H4 (cell line): ENCODE measurements around the gene MCM7. TPM values are rescaled to one million over a fixed set of nuclear protein-coding genes. Genes with fewer than 3 reads are reported as not detected.
A peak's percentile ranks its signal among the peaks of the same experiment; 100 is the strongest.

Experiments
- DNase-seq: peaks from one replicate; pipeline ENCODE4 v3.0.0-alpha.2; 2015; ENCODE audit warnings: low spot score
- total RNA-seq: library from RNA; depleted of rRNA; stranded (reverse); fragments of >200 nt; shearing (Covaris generic); gene quantifications from 2 replicates; pipeline ENCODE4 v1.2.3, GENCODE V29; 2014

Gene MCM7
- total RNA-seq, 1 experiment from 2014 or later: 258 TPM

DNA sequence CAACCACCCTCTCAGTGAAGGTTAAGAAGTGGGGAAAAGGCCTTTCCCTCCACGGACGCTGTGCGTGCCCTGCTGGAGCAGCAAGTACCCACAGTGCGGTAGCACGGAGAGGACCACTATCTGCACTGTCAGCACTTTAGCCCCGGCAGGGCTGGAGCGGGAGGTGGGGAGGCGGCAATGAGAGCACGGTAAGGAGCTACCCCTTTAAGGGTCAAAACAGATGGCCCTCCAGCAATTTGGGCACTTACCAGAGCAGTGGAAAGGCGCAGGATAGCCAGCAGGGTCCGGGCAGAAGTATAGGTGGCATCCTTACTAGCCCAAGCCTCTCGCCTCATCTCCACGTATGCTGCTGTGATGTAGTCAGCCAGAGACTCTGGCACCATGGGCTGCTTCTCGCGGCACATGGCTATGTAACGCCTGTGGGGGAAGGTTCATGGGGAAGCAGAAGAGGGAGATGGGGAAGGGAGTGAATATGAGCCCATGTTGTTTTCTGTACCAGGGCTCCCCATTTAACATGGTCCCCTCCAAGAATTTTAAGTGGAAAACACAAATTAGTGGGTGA is 7.2 kb downstream of the MCM7 start:
- no peak for DNase-seq

DNA sequence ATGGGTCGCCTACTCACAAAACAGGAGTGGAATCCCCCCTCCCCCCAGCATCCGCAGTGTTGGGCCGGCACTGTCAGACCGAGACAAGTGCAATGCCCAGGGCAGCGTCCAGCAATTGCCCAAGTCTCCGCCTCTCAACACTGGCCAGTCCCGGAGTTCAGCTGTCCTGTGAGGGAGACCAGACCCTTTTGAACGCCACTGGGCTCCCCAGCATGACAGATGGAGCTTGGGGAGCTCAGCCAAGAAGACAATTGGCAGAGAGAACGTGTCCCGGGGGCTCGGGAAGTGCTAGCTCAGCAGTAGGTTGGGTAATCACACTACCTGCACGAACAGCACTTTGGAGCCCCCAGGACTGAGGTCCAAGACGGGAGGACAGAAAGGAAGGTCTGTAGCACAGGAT is 7.7 kb downstream of the MCM7 start:
- DNase-seq: no peak

DNA sequence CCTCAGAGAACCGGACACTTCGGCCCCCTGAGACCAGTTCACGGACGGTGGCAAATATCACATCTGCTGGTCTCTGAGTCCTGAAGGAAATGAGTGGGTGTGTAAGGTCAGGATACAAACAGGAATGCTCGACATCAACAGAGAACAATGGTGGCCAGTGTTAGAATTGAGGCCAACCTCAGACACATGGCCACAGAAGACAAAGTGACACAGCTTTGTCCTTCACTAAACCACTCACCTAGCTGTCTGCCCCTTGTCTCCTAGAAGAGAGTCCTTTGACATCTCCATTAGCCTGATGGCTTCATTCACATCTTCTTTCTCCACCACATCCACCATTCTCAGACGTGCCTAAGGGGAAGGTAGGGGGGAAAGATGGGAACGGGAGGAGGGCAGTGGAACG is 8.1 kb downstream of the MCM7 start:
- no peak for DNase-seq

DNA sequence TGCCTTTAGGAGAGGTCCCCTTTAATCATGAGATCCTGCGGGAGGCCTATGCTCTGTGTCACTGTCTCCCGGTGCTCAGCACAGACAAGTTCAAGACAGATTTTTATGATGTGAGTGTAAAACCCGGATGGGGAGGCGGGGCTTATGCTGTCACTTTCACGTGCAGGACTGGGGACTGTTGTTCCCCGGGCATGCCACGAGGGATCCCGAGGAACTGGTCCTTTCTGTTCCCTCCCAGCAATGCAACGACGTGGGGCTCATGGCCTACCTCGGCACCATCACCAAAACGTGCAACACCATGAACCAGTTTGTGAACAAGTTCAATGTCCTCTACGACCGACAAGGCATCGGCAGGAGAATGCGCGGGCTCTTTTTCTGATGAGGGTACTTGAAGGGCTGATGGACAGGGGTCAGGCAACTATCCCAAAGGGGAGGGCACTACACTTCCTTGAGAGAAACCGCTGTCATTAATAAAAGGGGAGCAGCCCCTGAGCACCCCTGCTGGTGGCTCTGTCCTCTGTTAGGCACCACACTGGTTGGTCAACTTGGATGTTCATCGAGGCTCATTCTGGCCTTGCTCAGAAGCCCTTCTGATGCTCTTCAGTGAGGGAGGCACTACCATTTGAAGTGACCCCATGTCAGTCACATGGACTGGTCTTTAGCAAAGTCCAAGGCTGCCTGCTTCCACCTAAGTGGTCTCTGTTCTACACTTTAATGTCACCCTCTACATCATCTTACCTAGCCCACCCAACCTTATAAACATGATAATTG is 9.6 kb downstream of the MCM7 start:
- DNase-seq: no peak

DNA sequence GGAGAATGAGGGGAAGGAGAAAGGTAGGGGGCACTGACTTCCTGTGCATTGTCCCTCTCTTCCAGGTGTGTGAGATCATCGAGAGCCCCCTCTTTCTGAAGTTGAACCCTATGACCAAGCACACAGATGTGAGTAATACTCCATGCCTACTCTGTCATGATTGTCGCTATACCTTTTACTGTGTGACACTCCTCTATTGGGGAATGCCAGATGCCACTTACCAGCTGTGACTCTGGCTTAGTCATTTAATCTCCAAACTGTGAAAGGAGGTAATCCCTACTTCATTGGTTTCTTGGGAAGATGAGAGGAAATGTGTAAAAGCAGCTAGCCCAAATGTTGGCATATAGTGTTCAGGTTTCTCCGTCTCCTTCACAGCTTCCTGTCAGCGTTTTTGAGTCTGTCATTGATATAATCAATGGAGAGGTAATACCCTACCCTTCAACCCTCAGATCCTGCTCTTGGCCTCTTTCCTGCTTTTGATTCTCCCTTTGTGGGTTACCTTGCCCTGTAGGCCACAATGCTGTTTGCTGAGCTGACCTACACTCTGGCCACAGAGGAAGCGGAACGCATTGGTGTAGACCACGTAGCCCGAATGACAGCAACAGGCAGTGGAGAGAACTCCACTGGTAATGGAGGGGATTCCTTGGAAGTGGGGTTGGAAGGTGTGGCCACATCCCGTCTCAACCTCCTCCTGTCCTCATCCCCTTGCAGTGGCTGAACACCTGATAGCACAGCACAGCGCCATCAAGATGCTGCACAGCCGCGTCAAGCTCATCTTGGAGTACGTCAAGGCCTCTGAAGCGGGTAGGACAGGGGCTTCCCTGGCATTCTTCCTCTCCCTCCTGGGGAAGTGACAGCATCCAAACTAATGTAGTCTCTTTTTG is 10.4 kb downstream of the MCM7 start:
- no peak for DNase-seq

DNA sequence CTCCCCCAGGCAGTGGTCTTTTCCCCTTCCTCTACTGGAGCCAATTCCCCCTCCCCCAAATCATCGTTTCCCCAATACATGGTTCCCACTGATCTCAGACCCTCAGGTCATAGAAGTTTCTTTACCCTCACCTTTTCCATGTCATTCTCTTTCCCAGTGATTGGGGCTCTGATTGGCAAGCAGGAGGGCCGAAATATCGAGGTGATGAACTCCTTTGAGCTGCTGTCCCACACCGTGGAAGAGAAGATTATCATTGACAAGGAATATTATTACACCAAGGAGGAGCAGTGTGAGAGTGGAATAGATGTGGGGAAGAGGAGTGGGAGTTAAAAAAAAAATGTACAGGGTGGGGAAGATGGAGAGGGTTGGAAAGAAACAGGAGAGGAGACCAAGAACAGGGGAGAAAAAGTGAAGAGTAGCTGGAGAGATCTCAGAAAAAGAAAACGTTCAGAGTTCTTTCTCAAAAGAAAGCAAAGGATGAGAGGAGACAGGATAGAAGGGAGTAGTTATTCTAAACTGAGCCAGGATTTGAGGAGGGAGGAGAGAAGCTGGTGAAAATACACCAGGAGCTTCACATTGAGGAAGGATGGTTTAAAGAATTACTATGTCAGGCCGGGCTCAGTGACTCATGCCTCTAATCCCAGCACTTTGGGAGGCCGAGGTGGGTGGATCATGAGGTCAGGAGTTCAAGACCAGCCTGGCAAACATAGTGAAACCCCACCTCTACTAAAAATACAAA is 11.6 kb downstream of the MCM7 start:
- no peak for DNase-seq

DNA sequence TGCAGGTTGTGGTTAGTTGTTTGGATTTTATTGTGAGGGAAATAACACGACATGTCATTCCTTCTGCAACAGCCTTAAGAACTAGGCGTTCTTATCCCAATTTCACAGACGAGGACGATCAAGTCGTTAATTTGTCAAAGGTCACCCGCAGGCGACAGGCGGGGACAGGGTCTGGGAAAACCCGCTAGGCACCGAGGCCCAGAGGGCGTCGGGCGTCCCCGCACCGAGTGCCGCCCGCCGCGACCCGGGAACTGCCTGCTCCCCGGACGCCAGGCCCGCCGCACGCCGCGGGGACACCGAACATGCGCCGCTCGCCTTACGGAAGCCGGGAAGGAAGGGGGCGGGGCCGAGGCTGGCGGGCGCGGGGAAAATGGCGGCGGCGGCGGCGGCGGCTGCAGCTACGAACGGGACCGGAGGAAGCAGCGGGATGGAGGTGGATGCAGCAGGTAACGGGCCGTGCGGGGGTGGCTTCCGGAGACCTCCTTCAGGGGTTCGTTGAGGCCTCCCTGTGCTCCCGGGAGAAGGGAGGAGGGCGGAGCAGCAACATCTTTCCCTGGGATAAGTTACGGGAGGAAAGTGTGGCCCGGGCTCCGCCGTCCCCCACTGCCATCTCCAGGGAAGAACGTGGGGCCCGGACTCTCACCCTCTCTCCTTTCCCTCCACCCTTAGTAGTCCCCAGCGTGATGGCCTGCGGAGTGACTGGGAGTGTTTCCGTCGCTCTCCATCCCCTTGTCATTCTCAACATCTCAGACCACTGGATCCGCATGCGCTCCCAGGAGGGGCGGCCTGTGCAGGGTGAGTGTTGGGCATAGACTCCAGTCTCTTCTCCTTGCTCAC is 12.4 kb downstream of the MCM7 start, which contains the start of gene COPS6:
Gene COPS6, plus strand, starts transcription at position 349 of the 837 bp plus-strand sequence. Its CDS starts 22 bp downstream, at position 371.
- peak; percentile 64 for DNase-seq

DNA sequence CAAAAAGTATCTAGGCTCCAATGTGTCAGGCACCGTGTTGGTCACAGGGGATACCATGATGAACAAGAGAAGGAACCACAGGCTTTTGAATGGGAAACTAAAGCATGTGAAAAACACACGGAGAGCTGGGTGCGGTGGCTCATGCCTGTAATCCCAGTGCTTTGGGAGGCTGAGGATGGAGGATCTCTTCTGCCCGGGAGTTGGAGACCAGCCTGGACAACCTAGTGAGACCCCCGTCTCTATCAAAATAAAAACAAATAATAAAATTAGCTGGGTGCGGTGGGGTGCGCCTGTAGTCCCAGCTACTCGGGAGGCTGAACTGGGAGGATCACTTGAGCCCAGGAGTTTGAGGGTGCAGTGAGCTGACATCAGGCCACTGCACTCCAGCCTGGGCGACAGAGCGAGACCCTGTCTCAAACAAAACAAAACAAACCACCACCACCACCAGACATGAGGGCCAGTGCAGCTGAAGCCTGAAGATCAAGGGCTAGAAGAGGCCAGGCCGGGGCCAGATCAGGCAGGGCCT is 13.0 kb downstream of the MCM7 start:
- no peak for DNase-seq

DNA sequence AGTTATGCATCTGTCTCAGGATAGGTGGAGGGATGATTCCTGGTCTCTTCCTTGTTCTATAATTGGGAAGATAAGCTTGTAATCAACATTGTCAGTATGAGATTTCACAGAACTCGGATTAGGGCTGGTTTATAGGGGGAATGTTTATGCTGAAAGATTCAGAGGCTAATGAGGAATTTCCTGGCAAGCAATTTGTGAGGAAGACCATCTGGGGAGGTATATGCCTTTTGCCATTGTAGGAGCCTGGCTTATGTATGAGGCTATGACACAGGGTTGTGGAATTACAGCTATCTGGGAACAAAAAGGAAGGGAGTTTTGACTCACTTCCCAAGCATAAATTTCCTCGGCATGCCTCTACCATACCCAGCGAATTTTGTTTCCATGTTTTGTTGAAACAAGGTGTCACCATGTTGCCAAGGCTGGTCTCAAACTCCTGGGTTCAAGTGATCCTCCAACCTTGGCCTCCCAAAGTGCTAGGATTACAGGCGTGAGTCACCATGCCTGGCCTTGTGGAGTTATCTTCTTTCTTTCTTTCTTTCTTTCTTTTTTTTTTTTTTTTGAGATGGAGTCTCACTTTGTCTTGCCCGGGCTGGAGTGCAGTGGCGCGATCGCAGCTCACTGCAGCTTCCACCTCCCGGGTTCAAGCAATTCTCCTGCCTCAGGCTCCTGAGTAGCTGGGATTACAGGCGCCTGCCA is 14.0 kb downstream of the MCM7 start:
- DNase-seq: peak; percentile 65

DNA sequence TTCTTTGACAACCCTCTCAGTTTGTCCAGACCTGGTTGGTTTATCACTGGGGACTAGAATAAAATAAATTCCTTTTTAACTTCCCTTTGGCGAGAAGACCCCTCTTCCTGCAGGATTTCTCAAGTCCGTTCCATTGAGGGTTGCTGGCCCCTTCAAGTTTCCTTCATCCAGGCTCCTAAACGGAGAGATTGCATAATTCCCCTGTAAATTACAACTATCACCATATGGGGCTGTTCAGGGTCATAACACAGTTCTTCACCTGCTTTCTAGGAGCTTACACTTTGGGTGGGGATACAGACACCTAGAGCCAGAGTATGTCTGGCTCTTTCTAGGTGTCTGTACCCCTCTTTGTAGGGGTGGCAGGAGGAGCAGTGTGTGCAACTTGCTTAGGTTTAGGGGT is 15.7 kb downstream of the MCM7 start:
- no peak for DNase-seq

DNA sequence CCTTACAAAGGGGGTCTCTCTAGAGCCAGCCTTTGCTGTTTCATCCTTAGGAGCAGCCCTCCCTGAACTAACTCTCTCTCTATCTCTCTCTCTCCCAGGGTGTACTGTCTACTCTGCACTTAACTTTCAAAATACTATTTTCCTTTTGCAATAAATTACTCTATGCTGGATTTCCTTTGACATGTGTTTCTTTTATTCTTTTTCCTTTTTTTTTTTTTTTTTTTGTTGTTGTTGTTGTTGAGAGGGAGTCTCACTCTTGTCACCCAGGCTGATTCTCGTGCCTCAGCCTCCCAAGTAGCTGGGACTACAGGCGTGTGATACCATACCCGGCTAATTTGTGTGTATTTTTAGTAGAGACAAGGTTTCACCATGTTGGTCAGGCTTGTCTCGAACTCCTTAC is 18.2 kb downstream of the MCM7 start:
- no peak for DNase-seq

DNA sequence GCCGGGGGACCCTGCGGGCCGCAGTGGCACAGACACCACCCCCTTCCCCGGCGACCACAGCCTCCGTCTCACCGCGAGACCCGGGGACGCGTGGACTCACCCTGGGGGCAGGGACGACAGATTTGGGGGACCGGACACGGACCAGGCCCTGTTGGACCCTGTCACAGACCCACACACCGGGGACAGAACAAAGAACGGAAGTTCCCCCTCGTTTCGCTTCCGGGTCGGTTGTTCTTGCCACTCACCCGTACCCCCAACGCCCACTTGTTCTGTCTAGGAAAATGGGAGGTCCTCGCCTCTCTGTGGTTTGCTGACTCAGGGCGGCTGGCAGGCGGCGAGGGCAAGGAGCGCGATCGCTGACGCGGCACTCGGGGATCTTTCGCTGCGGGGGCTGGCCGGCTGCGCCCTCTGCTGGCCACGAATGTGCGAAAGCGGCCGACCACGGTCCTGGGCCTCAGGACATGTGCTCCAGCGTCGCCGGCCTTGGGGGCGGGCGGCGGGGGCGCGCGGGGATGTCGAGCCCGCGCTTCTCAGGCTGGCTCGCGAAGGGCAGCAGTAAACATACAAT is 19.6 kb downstream of the MCM7 start, which contains the start of gene ZNF3:
Gene ZNF3, minus strand, starts transcription at position 189 of the 568 bp plus-strand sequence. CDS start 4,366 bp downstream, outside the sequence.
- peak; percentile 99 for DNase-seq

DNA sequence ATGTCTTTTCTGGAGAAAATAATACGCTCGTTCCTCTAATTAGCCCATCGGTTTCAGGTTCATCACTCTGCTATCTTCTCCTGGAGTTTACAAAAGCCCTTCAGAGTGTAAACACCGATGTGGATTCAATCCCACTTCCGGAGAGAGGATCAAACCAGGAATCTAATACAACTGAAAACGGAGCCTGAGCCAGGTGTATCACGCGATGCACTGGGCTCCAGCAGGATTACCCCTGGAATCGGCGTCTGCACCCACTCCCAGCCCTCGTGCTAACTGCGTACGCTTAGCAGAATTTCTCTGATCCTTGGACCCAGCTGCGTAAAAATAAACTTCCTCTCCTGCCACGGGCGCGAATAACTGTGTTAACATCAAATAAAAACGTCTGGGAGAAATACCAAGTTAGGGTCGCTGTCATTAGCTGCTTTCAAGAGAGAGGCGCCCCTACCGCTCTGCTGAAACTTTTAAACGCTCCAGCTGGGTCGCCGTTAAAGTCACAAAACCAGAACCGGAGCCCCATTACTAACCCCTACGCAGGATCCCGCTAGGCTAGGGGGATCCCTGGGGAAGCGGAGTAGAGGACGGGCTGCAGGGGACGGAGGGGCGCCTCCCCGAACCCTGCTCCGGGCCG is 20.2 kb downstream of the MCM7 start:
- DNase-seq: no peak

DNA sequence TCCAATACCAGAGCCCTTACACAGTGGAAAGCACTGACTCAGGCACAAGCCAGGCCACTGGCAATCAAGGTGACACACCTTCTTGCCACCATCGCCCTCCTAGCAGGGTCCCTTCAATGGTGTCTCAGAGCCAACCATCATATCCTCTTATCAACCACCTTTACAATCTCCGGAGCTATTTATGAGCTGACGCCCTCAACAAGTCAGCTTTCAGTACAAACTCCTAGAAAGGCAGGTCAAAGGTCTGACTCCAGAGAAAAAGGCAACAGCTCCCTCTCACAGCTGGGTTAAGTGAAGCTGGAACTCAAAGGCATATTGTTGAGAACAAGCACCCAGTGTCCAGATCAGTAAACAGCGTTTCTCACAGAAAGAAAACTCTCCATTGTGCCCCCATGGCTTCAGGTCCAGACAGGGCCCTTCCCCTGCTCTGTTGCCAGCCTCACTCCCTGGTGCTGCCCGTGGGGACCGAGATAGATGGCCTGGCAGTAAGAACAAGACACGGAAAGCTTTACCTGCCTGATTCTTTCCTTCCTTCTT is 22.1 kb downstream of the MCM7 start:
- DNase-seq: no peak

DNA sequence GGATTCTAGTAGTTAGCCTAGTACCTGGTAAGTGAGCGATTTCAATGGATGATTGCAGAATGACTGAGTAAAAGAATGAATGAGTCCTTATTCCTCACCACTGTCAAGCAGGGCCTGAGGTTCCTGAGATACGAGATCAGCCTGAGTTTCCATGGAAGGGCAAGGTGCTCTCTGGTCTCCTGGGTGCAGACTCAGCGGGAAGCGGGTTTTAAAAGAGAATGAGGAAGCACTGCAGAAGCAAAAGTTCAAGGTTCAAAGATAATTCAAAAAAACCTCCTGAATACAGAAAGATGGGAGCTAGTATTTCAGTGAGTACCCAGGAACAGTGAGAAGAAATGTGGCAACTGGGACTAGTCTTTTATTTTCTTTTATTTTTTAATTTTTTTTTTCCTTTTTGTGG is 24.0 kb downstream of the MCM7 start:
- DNase-seq: no peak

DNA sequence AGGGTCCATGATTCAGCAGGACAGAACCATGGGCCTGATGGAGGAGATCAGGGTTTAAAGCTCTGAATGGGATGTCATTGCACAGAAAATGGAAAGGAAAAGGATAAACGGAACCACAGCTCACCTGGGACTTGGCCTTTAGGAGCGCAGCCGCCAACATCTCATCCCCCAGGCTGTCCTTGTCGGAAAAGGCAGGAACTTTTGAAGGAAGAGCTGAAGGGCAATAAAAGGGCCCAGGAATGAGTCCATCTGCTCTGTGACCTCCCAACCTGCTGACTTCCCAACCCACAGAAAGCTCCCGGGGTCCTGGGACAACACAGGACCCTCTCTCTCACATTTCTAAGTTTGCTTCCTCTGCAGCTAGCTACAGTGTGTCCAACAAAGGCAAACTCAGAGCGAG is 25.8 kb downstream of the MCM7 start:
- no peak for DNase-seq

DNA sequence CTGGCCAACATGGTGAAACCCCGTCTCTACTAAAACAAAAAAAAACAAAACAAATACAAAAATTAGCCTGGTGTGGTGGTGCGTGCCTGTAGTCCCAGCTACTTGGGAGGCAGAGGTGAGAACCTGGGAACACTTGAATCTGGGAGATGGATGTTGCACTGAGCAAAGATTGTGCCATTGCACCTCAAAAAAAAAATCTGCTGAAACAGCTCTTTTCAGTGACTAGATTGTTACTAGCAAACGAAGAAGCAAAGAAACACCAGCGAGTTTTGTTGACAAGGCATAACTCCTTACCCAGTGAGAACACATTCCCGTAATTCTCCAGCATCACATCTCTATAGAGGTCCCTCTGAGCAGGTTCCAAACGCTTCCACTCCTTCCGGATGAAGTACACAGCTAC is 26.4 kb downstream of the MCM7 start:
- no peak for DNase-seq

DNA sequence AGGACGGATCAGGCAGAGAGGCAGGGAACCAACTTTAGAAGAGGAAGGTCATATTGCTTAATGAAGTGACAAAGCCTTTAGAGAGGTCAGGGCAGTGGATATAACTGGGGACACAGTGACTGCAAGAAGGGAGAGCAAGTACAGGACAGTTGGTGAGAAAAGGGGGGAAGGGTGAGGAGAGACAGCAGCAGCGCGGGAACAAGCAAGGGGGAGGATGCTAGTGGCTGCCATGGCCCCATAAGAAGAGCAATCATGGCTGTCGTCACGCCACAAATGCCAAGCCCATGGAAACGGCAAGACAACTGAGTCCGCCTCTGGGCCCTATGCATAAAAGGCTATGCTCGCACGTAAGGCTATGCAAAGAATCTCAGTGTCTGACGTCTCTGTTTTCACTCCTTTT is 28.7 kb downstream of the MCM7 start:
- DNase-seq: no peak
